ENCODE results near the gene FCGR2B. TPM values are rescaled to one million over a fixed set of nuclear protein-coding genes. Genes with fewer than 3 reads are reported as not detected.
"Not testable (repeated sequence)": the region's sequence is repeated elsewhere in the genome, so short reads cannot be mapped to it uniquely, and the experiment has no call there.

The FCGR2B gene
- total and polyA plus RNA-seq, 11 donors: 2.5 to 51.6 (median 5.5) TPM

DNA sequence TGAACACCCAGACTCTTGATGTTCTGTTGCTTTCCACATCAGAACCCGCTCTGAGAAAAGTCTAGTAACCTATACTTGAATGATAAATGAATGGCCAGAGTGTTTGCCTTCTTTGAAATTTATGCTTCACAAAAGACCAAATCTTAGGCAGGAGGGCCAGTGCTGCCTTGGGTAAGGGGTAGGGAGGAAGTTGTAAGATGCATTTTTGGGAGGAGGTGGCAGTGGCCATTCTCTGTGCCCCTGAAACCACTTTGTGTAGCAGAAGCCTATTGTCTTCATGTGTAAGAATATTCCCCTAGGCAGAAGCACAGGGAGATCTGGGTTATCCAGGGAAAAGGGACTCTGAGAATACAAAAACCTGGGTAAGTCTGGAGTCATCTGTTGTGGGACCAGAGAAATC, 626 bp downstream of the FCGR2B start:
- ATAC-seq; DNase-seq; H3K4me1 ChIP-seq; H3K27ac ChIP-seq; H3K27me3 ChIP-seq; intact Hi-C loops (cut with DNase I); H3K36me3 ChIP-seq; H3K9me3 ChIP-seq: not testable (repeated sequence)
- H3K4me3 ChIP-seq: peak overlapping the region in 1 of 12 donors; percentile 34
- WGBS, 4 donors: no CpG with 5 or more reads among the region's 1 CpG

GRCh38 chr1:161664689-161665088, 1.7 kb downstream of the FCGR2B start:
- intact Hi-C loops (cut with DNase I); H3K27me3 ChIP-seq; ATAC-seq; H3K4me3 ChIP-seq; DNase-seq; H3K36me3 ChIP-seq; H3K9me3 ChIP-seq; H3K27ac ChIP-seq; H3K4me1 ChIP-seq: not testable (repeated sequence)
- no CpG with 5 or more reads among the region's 4 CpGs for WGBS, 4 donors

DNA sequence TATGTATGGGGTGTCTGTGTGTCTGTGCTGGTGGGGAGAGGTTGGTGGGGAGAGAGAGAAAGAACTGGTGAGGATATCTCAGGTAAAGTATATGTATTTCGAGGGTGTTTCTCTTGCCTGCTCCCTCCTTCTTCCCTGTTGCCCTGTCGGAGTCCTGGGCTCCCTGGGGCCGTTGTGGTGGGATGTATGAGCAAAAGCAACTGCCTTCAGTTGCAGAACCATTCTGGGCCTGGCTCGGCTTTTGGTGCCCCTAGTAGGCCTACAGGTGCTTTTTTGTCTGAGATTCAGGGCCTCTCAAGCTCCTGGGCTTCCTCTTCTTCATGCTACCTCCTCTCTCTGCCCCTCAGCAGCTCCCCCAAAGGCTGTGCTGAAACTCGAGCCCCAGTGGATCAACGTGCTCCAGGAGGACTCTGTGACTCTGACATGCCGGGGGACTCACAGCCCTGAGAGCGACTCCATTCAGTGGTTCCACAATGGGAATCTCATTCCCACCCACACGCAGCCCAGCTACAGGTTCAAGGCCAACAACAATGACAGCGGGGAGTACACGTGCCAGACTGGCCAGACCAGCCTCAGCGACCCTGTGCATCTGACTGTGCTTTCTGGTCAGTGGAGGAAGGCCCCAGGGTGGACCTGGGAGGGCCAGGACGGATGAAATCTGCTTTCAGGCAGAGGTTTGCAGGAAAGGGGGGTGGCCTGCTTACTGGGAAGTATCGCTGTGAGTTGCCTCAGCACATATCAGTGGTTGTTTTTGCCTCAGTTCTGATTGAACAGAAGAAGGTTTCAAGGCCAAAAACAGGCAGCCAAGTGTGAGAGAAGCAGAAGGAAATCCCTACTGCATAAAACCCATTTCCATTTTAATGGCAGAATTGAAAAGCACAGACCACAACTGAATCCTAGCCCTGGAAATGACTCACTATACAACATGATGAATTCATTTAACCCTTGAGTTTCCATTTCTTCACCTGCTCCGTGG, 8.4 kb downstream of the FCGR2B start:
- H3K9me3 ChIP-seq; H3K36me3 ChIP-seq; H3K4me1 ChIP-seq; H3K27ac ChIP-seq; intact Hi-C loops (cut with DNase I); DNase-seq; H3K4me3 ChIP-seq; H3K27me3 ChIP-seq: not testable (repeated sequence)
- 66 to 72% (median 70%) methylated on average over 7 to 12 of the region's 15 CpGs for WGBS, 4 donors
- peak in 1 of 4 donors; percentile 31 for ATAC-seq

DNA sequence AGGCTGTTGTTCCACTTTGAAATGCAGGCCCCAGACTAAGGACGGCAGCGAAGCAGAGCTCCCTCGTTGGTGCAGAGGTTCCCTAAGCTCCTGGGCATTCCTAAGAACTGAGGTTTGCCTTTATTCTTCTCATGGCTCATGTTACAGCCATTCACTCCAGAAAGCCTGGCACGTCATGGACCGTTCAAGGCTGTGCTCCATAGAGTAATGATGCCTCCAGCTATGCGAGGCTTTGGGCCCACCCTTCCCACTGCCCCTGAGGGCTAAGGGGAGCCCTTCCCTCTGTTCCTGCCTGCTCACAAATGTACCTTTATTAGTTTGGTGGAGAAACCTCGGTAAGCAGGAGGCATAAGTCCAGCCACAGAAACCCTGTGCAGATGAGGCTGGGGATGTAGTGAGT, 10.5 kb downstream of the FCGR2B start:
- H3K4me3 ChIP-seq; H3K4me1 ChIP-seq; H3K9me3 ChIP-seq; H3K27ac ChIP-seq; intact Hi-C loops (cut with DNase I); H3K27me3 ChIP-seq; ATAC-seq; DNase-seq; H3K36me3 ChIP-seq: not testable (repeated sequence)
- WGBS, 4 donors: 87 to 100% (median 90%) methylated on average over 4 to 7 of the region's 7 CpGs

DNA sequence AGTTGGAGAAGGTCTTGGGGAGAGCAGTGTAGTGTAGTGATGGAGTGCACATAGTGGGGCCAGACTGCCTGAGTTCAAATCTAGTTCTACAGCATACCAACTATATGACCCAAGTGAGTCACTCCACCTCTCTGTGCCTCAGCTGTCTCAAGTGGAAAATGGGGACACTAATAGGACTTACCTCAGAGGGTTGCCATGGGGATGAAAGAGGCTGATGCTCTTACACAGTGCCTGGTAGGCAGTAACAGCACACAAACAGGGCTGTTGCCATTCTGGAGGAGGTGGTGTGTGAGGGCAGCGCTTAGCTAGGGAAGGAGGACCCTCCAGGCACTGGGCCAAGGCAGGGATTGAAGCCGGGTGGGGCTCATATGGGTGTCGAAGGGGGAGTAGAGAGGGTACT, 11.5 kb downstream of the FCGR2B start:
- H3K36me3 ChIP-seq; H3K27me3 ChIP-seq; intact Hi-C loops (cut with DNase I); H3K4me3 ChIP-seq; ATAC-seq; DNase-seq; H3K27ac ChIP-seq; H3K4me1 ChIP-seq; H3K9me3 ChIP-seq: not testable (repeated sequence)
- 30 to 74% (median 58%) methylated on average over 2 to 3 of the region's 3 CpGs for WGBS, 4 donors

GRCh38 chr1:161674908-161675307, 12.0 kb downstream of the FCGR2B start:
- H3K27ac ChIP-seq; intact Hi-C loops (cut with DNase I); DNase-seq; H3K36me3 ChIP-seq; H3K27me3 ChIP-seq; H3K4me3 ChIP-seq; H3K9me3 ChIP-seq; H3K4me1 ChIP-seq; ATAC-seq: not testable (repeated sequence)
- WGBS, 4 donors: 57 to 81% (median 64%) methylated on average over 3 of the region's 3 CpGs

GRCh38 chr1:161676441-161676840, 13.5 kb downstream of the FCGR2B start:
- WGBS, 4 donors: 90 to 93% (median 92%) methylated on average over 2 of the region's 2 CpGs
- Histone ChIP-seq H3K27me3 (peaks cover 0 to 8% (median 0%) of the 10 kb centered on the region in 9 donors), H3K4me3 (no peak overlapping the region), H3K9me3 (no peaks in the 10 kb centered on the region), H3K27ac (no peak overlapping the region), H3K36me3 (no peaks in the 10 kb centered on the region), H3K4me1 (no peaks in the 10 kb centered on the region)
- intact Hi-C loops (cut with DNase I): no loop called here
- ATAC-seq: no peak
- DNase-seq: no peak
- TF ChIP-seq, protein P1, sequence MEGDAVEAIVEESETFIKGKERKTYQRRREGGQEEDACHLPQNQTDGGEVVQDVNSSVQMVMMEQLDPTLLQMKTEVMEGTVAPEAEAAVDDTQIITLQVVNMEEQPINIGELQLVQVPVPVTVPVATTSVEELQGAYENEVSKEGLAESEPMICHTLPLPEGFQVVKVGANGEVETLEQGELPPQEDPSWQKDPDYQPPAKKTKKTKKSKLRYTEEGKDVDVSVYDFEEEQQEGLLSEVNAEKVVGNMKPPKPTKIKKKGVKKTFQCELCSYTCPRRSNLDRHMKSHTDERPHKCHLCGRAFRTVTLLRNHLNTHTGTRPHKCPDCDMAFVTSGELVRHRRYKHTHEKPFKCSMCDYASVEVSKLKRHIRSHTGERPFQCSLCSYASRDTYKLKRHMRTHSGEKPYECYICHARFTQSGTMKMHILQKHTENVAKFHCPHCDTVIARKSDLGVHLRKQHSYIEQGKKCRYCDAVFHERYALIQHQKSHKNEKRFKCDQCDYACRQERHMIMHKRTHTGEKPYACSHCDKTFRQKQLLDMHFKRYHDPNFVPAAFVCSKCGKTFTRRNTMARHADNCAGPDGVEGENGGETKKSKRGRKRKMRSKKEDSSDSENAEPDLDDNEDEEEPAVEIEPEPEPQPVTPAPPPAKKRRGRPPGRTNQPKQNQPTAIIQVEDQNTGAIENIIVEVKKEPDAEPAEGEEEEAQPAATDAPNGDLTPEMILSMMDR (IDR thresholded peaks at IDR 0.05): no peak
- TF ChIP-seq POLR2A (IDR thresholded peaks at IDR 0.05): no peak
